Stimulated activated CD4-positive, alpha-beta T cell treated with anti-CD3 and anti-CD28 coated beads, Interleukin-12 subunit alpha, Interleukin-12 subunit beta, amount 100 ng/mL, for 48 hours (primary cell): ENCODE data around the gene GAL3ST2.
"Not testable (repeated sequence)": the region's sequence is repeated elsewhere in the genome, so short reads cannot be mapped to it uniquely, and the experiment has no call there.

ENCODE experiments used
- DNase-seq, 3 donors: peaks; one replicate each; pipeline ENCODE4 v3.0.0-alpha.2; 2020; ENCODE audit warnings: low read depth in 2 of 3, low spot score in 1 of 3

GAL3ST2 gene

DNA sequence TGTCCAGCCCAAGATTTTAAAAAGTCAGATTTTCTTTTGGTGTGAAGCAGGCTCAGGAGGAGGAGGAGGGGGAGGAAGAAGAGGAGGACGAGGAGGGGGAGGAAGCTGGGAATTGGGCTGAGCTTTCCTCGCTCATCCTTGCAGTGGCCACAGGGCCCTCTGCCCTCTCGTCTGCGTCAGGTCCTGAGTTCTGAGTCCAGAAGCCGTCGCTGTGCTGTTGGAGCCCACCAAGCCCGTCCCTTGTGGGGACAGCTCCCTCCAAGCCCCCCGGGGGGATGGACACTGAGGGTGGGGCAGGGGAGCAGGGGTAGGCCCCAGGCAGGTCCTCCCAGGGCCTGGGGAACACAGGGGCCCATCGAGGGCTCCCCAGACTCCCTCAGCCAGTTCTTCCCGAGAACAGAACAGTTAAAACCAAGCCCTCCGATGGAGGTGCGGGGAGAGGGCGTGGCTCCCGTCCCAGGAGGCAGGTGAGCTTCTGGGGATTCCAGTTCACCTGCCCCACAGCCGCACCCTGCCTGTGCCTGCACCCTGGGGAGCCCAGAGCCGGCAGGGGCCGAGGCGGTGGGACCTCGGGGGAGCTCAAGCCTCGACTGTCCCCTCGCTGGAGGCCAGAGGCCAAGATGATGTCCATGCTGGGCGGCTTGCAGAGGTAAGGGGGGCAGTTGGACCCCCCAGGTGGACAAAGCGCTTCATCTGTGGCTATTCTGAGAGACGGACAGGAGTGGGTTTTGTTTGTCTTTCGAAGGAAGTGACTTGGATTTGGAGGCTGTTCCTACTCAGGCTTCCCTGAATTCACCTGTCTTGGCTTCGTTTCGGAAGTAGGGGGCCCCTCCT, at the start of gene GAL3ST2:
TSS of gene GAL3ST2 (plus strand) at position 487 of the 834 bp plus-strand sequence. CDS start at position 621, 134 bp downstream.
- no peak for DNase-seq

DNA sequence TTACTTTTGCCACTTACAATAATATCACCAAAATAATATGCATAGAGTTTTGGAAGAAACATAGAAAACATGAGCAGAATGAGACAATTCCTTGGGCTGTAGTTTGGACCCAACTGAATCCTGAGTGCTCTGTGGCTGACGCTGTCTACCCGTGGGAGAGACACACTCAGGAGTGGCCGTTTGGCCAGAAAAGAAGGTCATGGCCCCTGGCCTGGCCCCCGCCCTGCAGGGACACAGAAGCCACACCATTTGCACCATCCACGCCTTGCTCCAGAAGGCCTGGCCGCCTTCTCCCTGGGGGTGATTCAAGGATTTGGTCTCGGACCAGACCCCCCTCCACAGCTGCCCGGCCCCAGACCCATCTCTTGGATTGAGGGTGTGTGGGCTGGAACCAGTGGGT, 48.6 kb upstream of the GAL3ST2 start:
- no peak for DNase-seq

DNA sequence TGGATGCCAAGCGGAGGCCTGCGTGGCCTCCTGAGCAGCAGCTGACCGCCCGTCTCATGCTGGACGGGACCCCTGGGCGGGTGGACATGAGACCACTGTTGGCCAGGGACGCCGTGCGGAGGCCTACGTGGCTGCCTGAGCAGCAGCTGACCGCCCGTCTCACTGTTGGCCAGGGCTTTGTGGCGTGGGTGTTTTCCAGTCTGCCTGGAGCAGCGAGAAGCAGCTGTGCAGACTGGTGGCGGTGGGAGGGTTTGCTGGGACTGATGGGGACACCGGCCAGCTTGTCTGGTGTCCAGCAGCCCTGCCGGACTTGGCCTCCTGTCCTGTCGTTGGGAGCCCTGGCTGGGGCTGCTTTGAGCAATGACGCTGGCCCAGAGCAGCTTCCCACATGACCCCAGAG, 48.0 kb upstream of the GAL3ST2 start:
- no peak for DNase-seq

DNA sequence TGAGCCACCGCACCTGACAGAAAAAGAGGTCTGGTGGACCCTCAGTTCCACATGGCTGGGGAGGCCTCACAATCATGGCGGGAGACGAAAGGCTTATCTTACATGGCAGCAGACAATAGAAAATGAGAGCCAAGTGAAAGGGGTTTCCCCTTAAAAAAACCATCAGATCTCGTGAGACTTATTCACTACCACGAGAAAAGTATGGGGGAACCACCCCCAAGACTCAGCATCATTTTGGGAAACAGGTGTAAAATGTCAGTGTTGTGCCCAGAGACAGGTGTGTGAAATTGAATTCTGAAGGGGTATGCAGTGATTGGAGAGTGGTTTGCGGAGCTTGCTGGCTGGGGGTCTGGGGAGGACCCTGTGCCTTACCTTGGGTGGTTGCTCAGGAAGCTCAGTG, 46.8 kb upstream of the GAL3ST2 start:
- no peak for DNase-seq

DNA sequence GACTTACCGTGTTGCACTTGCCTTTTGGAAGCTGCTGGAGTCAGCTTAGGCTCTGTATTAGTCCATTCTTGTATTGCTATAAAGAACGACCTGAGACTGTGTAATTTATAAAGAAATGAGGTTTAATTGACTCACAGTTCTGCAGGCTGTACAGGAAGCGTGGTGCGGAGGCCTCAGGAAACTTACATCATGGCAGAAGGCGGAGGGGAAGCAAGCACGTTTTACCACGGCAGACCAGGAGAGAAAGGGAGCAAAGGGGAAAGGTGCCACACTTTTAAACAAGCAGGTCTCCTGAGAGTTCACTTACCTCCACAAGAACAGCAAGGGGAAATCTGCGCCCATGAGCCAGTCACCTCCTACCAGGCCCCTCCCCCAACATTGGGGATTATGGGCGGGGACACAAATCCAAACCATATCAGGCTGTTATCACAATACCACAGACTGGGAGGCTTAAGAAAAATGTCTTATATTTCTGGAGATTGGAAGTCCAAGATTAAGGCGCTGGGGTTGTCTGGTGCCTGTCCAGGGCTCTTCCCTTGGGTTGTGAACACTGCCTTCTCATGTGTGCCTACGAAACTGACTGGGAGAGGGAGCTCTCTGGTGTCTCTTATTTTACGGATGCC, 45.8 kb upstream of the GAL3ST2 start:
- DNase-seq, result peak in 1 of 3 donors; percentile 28

DNA sequence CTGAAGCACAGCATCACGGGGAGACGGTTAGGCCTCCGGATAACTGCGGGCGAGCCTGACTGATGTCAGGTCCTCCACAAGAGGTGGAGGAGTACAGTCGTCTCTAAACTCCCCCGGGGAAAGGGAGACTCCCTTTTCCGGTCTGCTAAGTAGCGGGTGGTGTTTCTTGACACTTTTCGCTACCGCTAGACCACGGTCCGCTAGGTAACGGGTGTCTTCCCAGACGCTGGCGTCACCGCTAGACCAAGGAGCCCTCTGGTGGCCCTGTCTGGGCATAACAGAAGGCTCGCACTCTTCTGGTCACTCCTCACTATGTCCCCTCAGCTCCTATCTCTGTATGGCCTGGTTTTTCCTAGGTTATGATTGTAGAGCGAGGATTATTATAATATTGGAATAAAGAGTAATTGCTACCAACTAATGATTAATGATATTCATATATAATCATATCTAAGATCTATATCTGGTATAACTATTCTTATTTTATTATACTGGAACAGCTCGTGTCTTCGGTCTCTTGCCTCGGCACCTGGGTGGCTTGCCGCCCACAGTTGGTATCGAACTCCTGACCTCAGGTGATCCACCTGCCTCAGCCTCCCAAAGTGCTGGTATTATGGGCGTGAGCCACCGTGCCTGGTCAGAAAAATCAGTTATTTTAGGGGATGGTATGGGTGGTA, 44.0 kb upstream of the GAL3ST2 start:
- peak; percentile 61 to 65 (median 65) for DNase-seq

DNA sequence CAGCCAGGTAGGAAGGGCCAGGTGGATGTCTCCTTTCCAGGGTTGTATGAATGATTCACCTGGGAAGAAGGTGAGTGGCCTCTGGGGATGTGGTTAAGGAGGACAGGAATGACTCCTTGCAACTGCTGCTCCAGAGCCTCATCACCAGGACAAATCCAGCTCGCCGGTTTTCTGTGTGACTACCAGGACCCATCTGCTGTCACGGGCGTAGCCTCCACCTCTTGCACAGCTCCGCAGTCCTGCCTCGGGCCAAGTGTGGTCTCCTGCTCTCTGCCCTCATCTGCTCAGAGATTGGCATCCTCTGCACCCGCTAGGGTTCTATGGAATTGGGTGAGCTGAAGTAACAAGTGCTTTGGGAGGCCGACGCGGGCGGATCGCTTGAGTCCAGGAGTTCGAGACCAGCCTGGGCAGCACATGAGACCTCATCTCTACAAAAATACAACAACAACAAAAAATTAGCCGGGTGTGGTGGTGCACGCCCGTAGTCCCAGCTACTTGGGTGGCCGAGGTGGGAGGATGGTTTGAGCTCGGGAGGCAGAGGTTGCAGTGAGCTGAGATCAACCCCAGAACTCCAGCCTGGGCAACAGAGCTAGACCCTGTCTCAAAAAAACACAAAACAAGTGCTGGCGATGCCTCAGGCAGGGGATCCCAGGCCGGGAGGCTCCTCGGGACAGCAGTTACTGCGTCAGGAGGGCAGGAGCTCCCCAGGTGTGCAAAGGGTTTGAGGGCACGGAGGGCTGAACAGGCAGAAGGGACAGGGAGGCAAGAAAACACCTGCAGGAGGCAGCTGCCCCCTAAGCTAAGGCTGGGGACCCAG, 43.0 kb upstream of the GAL3ST2 start:
- no peak for DNase-seq

DNA sequence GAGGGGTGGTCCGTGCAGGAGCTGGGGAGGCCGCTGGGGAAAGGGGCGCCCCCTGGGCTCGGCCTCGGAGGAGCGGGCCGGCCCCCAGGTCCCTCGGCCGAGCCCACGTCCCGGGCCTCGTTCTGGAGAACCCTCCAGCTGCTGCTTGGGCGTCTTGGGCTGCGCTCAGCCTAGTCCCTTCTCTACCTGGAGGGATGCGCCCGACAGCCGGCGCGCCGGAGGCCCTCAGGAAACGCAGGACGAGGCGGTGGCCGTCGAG, 42.5 kb upstream of the GAL3ST2 start:
- no peak for DNase-seq

DNA sequence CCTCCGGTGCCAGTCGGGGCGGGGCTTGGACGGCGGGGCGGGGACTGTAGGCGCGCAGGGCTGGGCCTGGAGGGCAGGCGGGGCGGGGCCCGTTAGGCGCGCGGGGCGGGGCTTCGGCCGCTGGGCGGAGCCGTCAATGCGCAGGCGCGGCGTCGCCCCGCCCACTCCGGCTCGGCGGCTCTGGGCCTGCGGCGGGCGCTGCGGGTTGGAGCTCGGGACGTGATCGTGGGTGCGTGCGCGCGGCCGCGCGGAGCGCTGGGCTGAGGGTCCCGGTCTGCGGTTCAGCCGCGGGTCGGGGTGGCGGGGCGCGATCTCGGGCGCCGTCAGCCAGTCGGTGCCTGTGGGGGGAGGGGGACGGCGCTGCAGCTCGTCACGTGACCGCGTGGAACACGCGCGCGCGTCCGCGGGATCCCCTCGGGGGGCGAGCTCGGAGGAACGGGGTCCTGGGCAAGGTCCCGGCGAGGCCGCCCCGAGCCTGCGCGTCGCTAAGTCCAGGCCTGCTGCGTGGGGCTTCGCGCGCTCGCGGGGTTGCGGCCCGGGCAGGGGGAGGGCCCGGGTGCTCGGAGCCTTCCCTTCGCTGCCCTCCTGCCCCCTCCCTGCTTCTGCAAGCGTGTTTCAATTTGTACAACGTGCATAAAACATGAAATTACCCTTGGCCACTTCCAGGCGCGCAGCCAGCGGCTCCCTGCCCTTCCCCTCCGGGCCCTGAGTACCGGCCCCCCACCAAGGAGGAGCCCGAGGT, 42.0 kb upstream of the GAL3ST2 start, which contains the start of gene D2HGDH:
TSS of gene D2HGDH (plus strand) at position 164 of the 742 bp plus-strand sequence. CDS start 595 bp downstream, outside the sequence.
- DNase-seq, result peak; percentile 89 to 94 (median 94)

DNA sequence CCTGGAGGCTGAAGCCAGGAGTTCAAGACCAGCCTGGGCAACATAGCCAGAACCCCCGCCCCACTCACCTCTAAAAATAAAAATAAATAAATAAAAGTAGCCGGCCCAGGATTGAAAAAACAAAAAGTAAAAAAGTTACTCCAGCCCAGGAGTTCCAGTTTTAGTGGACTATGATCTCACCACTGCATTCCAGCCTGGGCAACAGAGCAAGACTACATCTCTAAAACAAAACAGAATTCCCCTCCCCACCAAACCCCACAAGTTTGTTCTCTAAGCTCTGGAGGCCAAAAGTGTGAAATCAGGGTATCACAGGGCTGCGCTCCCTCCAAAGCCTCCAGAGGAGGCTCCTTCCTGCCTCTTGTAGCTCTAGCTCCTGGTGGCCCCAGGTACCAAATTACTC, 40.5 kb upstream of the GAL3ST2 start:
- no peak for DNase-seq

DNA sequence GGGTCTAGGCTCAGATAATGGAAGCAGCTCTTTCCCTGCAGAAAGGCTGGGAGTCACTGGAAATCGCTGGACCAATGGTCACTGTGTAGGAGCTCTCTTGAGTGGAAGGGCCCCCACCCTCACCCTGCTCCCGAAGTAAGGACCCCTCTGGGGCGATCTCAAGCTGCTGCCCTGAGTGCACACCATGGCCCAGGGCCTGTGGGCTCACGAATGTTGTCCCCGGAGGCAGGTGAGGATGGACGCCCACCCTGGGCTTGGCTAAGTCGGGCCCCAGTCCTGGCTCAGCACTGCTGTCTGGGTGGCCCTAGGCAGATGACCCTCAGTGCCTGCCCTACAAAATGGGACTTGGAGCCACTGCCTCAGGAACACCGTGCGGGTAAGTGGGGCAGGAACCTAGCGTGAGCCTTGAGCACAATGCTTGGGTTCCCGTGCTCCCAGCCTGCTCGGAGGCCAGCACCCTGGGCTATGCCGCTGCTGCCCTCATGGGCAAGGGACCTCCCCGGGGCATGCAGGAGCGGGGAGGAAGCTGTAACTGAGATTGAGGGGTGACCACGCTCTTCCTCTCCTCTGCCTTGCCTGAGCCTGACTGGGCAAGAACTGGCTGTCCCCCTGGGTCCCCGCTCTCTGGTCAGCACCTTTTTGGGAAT, 38.5 kb upstream of the GAL3ST2 start:
- no peak for DNase-seq

DNA sequence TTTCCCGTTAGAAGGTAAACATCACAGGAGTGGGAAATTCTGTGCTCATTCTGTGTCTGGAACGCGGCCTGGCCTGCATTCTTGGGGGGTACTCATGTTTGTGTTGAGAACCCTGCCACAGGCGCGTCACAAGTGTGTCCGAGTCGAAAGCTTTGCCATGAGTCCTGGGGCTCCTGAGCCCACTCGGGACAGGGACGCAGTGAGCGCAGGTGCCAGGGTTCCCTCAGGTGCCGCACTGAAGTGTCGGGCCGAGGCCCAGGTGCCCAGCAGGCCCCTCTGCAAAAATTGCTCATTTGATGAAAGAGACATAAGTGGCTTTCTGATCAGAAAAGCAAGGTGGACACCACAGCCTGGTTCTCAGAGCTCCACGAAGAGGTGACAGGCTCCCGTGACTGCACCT, 37.4 kb upstream of the GAL3ST2 start:
- DNase-seq, result no peak

DNA sequence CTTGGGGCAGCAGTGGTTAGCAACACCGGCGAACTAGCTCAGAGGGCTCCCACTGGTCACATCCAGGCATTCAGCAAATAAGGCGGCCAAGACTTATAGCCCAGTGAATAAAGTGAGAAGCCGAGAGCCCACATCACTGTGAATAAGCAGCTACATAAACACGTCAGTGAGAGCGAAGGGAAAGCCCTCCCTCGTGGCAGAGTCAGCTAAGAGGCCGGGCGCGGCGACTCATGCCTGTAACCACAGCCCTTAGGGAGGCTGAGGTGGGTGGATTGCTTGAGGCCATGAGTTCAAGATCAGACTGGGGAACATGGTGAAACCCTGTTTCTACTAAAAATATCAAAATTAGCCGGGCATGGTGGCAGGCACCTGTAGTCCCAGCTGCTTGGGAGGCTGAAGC, 37.0 kb upstream of the GAL3ST2 start:
- DNase-seq, result peak in 2 of 3 donors; percentile 54 to 73

DNA sequence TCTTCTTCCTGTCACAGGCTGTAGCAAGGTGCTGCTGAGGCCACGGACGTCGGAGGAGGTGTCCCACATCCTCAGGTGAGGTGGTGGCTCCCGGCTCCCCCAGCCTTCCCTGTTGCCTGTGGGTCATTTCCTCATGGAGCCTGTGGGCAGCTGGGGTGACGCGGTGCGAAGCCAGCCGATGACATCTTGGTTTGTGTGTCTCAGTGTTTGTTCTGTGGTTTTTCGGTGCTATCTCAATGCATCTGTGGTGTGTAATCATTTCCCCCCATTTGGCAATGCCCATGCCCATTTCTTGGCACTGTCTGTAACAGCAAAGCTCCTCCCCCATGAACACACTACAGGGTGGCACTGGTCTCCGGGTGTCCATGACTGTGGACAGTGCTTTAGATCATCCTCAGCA, 35.6 kb upstream of the GAL3ST2 start:
- DNase-seq, result peak in 1 of 3 donors; percentile 22

DNA sequence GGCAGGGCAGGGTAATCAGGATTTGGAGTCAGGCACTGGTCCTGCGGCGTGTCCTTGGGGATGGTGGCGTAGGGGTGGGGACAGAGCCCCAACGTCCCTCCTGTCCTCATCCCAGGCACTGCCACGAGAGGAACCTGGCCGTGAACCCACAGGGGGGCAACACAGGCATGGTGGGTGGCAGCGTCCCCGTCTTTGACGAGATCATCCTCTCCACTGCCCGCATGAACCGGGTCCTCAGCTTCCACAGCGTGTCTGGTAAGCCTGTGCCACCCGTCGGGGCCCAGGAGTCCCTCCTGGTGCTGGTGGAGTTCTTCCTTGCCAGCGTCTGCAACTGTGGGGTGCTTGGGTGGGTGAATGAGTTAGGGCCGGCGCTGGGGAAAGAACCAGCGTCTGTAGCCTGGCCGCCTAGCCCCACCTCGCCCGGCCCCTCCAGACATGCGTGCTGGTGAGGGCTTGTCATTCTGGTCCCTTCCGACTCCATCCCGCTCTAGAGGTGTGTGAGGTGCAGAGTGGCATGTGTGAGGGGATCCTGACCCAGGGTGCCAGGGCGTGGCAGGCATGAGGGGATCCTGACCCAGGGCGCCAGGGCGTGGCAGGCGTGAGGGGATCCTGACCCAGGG, 34.2 kb upstream of the GAL3ST2 start:
- no peak for DNase-seq

DNA sequence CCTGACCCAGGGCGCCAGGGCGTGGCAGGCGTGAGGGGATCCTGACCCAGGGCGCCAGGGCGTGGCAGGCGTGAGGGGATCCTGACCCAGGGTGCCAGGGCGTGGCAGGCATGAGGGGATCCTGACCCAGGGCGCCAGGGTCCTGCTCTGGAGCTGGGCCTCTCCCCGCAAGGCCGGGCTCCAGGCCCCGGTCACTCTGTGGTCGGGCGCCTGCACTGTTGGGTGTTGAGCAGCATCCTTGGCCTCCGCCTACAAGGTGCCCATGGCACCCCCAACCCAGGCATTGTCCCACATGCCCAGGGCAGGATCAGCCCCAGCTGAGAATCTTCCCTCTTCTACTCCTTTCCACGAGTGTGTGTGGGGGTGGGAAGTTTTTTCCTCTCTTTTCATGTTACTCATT, 33.6 kb upstream of the GAL3ST2 start:
- DNase-seq, result not testable (repeated sequence)

DNA sequence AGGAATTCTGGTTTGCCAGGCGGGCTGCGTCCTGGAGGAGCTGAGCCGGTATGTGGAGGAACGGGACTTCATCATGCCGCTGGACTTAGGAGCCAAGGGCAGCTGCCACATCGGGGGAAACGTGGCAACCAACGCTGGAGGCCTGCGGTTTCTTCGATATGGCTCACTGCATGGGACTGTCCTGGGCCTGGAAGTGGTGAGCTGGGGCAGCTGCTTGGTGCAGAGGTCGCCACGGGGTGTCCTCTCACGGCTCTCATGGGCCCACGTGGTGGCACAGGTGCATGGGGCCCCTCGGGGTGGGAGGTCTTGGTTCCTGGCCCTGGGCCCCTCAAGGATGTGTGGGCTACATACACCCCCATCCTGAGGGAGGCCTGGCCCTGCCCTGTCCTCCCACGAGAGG, 33.0 kb upstream of the GAL3ST2 start:
- DNase-seq, result no peak

DNA sequence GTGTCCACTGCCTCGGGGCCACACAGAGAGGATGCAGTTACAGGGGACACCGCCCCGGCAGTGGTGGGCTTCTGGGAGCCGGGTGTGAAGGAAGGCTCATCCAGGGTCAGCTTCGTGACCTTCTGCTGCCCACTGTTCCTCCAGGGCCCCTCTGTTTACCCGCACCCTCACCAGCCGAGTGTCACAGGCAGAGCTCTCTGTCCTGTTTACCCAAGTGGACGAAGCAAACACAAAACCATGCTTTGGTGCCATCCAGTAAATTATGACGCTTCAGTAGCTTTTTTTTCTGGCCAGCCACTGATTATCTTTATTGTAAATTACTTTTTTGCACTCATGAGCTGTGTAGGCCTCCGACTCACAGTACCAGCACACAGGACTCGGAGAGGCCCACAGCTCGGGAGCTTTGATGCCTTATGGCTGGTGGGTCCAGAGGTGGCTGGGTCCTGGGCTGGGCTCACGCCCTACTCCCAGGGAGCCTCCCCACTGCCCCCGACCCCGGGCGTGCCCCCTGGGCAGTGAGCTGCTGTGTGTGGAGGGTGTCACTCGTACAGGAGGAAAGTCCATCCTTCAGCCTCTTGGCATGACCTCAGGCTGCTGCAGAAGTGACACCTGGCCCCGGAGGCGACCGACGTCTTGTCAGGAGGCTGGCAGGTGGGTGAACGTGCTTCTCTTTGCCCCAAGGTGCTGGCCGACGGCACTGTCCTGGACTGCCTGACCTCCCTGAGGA, 32.4 kb upstream of the GAL3ST2 start:
- no peak for DNase-seq

DNA sequence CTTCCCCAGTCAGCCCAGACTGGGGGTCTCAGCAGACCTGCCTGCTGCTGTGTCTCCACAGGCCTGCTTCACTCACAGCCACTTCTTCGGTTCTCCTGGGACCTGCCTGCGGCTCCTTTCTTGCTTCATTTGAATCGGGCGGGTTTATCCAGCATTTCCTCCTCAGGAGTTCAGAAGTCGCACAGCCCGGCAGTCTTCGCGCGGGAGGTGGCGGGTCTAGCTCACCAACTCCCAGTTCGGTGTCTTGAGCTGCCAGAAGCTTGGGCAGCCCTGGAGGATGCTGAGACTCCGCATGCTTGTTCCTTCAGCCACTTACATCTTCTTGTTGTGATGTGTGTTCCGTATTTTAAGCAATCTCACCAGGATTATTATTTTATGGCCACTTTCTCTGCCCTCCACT, 31.3 kb upstream of the GAL3ST2 start:
- DNase-seq, result no peak
